B cell (primary cell): ENCODE results near the gene PPL. TPM values are rescaled to one million over a fixed set of nuclear protein-coding genes. Genes with fewer than 3 reads are reported as not detected.

Experiments used
- ATAC-seq: fragments of 200-7000 bp; cut with Tn5 transposase; one replicate; pipeline ENCODE4 v1.10.0; 2021; ENCODE audit warnings: low read depth, mild to moderate bottlenecking, moderate number of reproducible peaks, moderate library complexity
- CTCF ChIA-PET: fragments of 350-600 bp; sonication (Branson Sonifier 250); formaldehyde crosslinking; loops from one replicate; lab custom pipeline; 2021; ENCODE audit warnings: antibody characterized with exemption, inconsistent platforms; lab: Charles Lee
- POLR2A ChIA-PET: fragments of 350-600 bp; sonication (Branson Sonifier 250); formaldehyde crosslinking; loops from one replicate; lab custom pipeline; 2021; ENCODE audit warnings: antibody characterized with exemption; lab: Charles Lee
- DNase-seq: peaks from one replicate; pipeline ENCODE4 v3.0.0; 2013
- H2AFZ ChIP-seq: 2 replicates; pipeline ENCODE4 v1.6.1; 2012; ENCODE audit warnings: mild to moderate bottlenecking, low read depth, low read length; ENCODE audit not compliant: insufficient read depth, poor library complexity, severe bottlenecking
- H3K27ac ChIP-seq, 2 donors: 1 replicate in 1 of 2; 2 replicates in 1 of 2; pipeline ENCODE4 v1.5.1; 2012 to 2013; ENCODE audit warnings: low read length in 2 of 2, mild to moderate bottlenecking in 2 of 2, moderate library complexity in 1 of 2
- H3K27me3 ChIP-seq, 4 experiments: fragments of 200-600 bp in 1 of 4; sonication (generic) in 1 of 4; replicated peaks in 1 of 4; 1 replicate in 2 of 4; 2 replicates in 2 of 4; pipeline versions ENCODE4 v1.6.1 to v1.7.0; 2013 to 2016; ENCODE audit warnings: low read length in 3 of 4, mild to moderate bottlenecking in 2 of 4, mixed read lengths in 1 of 4, moderate library complexity in 1 of 4; ENCODE audit not compliant: insufficient read depth in 4 of 4, control insufficient read depth in 3 of 4; ENCODE audit errors: control extremely low read depth in 1 of 4
- H3K36me3 ChIP-seq, 2 experiments: replicated peaks in 1 of 2; 1 replicate in 1 of 2; 2 replicates in 1 of 2; pipeline versions ENCODE4 v1.6.1 to v1.7.1; 2013; ENCODE audit warnings: low read length in 1 of 2; ENCODE audit not compliant: insufficient read depth in 2 of 2, control insufficient read depth in 1 of 2; ENCODE audit errors: control extremely low read depth in 1 of 2, extremely low read depth in 1 of 2
- H3K4me1 ChIP-seq, 2 donors: fragments of 200-600 bp in 1 of 2; sonication (generic) in 1 of 2; 1 replicate in 1 of 2; 2 replicates in 1 of 2; pipeline versions ENCODE4 v1.5.1 to v1.6.1; 2013 to 2017; ENCODE audit warnings: low read length in 2 of 2; ENCODE audit not compliant: control insufficient read depth in 2 of 2, insufficient read depth in 2 of 2
- H3K4me2 ChIP-seq: replicated peaks from 2 replicates; pipeline ENCODE3; 2012; ENCODE audit warnings: mild to moderate bottlenecking, low read depth, low read length; ENCODE audit not compliant: poor library complexity, severe bottlenecking
- H3K4me3 ChIP-seq, 5 experiments: fragments of 200-600 bp in 1 of 5; sonication (generic) in 1 of 5; 1 replicate in 3 of 5; 2 replicates in 2 of 5; pipeline versions ENCODE4 v1.5.1 to v1.7.0; 2011 to 2016; ENCODE audit warnings: low read length in 4 of 5, mild to moderate bottlenecking in 4 of 5, low read depth in 2 of 5, control low read depth in 1 of 5, moderate library complexity in 1 of 5; ENCODE audit not compliant: insufficient read depth in 1 of 5; ENCODE audit errors: control extremely low read depth in 1 of 5, extremely low read depth in 1 of 5
- H3K79me2 ChIP-seq: fragments of 200-600 bp; sonication (generic); one replicate; pipeline ENCODE4 v1.6.0; 2016; ENCODE audit warnings: low read length; ENCODE audit not compliant: control insufficient read depth, insufficient read depth
- H3K9ac ChIP-seq: fragments of 200-600 bp; sonication (generic); 2 replicates; pipeline ENCODE4 v1.6.1; 2017; ENCODE audit warnings: mild to moderate bottlenecking, low read length, moderate library complexity
- H3K9me3 ChIP-seq, 3 donors: one replicate each; pipeline versions ENCODE4 v1.6.1 to v1.7.1; 2013; ENCODE audit warnings: low read length in 2 of 3; ENCODE audit not compliant: control insufficient read depth in 2 of 3, insufficient read depth in 1 of 3; ENCODE audit errors: control extremely low read depth in 1 of 3
- H4K20me1 ChIP-seq: 2 replicates; pipeline ENCODE4 v1.6.0; 2012; ENCODE audit warnings: mild to moderate bottlenecking, low read length; ENCODE audit not compliant: insufficient read depth, control insufficient read depth, poor library complexity, severe bottlenecking
- H3K27ac Mint-ChIP-seq: one replicate; pipeline ENCODE4 v1.8.0; 2021; ENCODE audit warnings: mixed read lengths
- H3K27me3 Mint-ChIP-seq: one replicate; pipeline ENCODE4 v1.8.0; 2021; ENCODE audit warnings: mixed read lengths
- H3K4me1 Mint-ChIP-seq: one replicate; pipeline ENCODE4 v1.8.0; 2021; ENCODE audit warnings: mixed read lengths
- H3K4me3 Mint-ChIP-seq: one replicate; pipeline ENCODE4 v1.8.0; 2021; ENCODE audit warnings: mixed read lengths
- H3K9me3 Mint-ChIP-seq: one replicate; pipeline ENCODE4 v1.8.0; 2022; ENCODE audit warnings: mixed read lengths; ENCODE audit not compliant: insufficient read depth
- EZH2 ChIP-seq: IDR thresholded peaks from 2 replicates; pipeline ENCODE4 v1.6.1; 2012; ENCODE audit warnings: borderline replicate concordance, low read depth, mild to moderate bottlenecking, moderate library complexity, low read length; ENCODE audit not compliant: insufficient read depth, poor library complexity, severe bottlenecking
- WGBS: methylation state at CpG from one replicate; pipeline ENCODE4 v1.1.5; 2013; ENCODE audit warnings: missing lambda C conversion rate; ENCODE audit not compliant: insufficient coverage; 5-methylcytosine and 5-hydroxymethylcytosine counted together
- intact Hi-C: fragments of 100-400 bp; cut with micrococcal nuclease; formaldehyde crosslinking; loops from one replicate; pipeline ENCODE4 v1.10.0; 2022
- polyA plus RNA-seq: library from polyadenylated mRNA; depleted of rRNA; stranded (reverse); fragments of >200 nt; gene quantifications from 2 replicates; pipeline ENCODE4 v1.2.3, GENCODE V29; 2012
- total RNA-seq, 2 donors: library from RNA; stranded (reverse); fragments of 120-200 nt in 1 of 2; gene quantifications; 1 replicate in 1 of 2; 2 replicates in 1 of 2; pipeline versions ENCODE4 v1.2.3 to v1.2.4, GENCODE V29; 2013 to 2022
- TF ChIP-seq, protein P1 (sequence below): fragments of 200-600 bp; IDR thresholded peaks from one replicate; pipeline ENCODE4 v1.8.0; 2022; ENCODE audit warnings: antibody characterized with exemption, mild to moderate bottlenecking

Gene PPL
- total and polyA plus RNA-seq, 2 donors (not counting 1 experiment from before 2014, with no cell fraction given): not detected

DNA sequence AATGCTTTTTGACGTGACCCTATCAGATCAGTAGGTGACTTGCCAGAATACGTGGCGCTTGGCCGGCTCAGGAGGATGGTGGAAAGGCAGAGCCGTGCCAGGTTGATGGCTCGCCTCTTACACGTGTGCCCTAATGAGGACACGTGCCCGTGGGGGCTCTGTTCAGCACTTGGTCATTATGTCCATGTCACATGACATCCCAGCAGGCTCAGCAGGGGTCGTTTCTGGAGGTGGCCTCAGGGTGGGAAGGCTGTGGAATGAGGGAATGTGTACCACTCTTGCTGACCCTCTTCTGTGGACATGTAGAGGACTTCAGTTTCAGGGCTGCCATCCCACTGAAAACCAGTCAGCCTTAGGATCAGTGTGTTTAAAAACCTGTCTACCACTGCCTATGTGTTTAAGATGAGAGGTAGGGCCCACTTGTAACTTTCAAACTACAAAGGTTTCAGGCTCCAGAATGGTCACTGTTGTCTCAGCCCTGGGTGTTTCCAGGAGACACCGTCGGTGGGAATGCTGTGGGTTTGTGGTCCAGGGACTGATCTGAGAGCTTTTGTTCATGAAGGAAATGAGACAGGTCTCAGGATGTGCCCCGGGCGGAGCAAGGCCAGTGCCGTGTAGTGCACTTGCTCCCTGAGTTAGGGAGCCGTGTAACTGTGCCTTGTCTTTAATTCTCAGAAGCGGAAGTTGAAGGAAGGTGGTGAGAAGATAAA is 77.6 kb downstream of the PPL start:
- H3K27me3 Mint-ChIP-seq: no peaks in the 10 kb centered on the region
- TF ChIP-seq, protein P1, sequence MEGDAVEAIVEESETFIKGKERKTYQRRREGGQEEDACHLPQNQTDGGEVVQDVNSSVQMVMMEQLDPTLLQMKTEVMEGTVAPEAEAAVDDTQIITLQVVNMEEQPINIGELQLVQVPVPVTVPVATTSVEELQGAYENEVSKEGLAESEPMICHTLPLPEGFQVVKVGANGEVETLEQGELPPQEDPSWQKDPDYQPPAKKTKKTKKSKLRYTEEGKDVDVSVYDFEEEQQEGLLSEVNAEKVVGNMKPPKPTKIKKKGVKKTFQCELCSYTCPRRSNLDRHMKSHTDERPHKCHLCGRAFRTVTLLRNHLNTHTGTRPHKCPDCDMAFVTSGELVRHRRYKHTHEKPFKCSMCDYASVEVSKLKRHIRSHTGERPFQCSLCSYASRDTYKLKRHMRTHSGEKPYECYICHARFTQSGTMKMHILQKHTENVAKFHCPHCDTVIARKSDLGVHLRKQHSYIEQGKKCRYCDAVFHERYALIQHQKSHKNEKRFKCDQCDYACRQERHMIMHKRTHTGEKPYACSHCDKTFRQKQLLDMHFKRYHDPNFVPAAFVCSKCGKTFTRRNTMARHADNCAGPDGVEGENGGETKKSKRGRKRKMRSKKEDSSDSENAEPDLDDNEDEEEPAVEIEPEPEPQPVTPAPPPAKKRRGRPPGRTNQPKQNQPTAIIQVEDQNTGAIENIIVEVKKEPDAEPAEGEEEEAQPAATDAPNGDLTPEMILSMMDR: no peak
- TF ChIP-seq EZH2: no peak
- H3K4me1 ChIP-seq: no peaks in the 10 kb centered on the region
- H3K4me2 ChIP-seq: no peak overlapping the region
- H3K27ac Mint-ChIP-seq: no peak overlapping the region
- H3K36me3 ChIP-seq: peaks cover 19 to 74% of the 10 kb centered on the region in 2 experiments
- no peaks in the 10 kb centered on the region for H3K4me1 Mint-ChIP-seq
- intact Hi-C loops: no loop called here
- H3K9me3 Mint-ChIP-seq: no peaks in the 10 kb centered on the region
- no peak overlapping the region for H3K27ac ChIP-seq
- H2AFZ ChIP-seq: no peak overlapping the region
- H3K9ac ChIP-seq: no peak overlapping the region
- ChIA-PET POLR2A (no interaction called here), CTCF (no interaction called here)
- peaks cover 7% of the 10 kb centered on the region for H4K20me1 ChIP-seq
- DNase-seq: no peak
- H3K4me3 ChIP-seq: no peak overlapping the region
- no peaks in the 10 kb centered on the region for H3K9me3 ChIP-seq
- H3K27me3 ChIP-seq: no peaks in the 10 kb centered on the region
- H3K4me3 Mint-ChIP-seq: no peak overlapping the region
- ATAC-seq: no peak
- peaks cover 75% of the 10 kb centered on the region for H3K79me2 ChIP-seq
- WGBS: 97% methylated on average over 15 of the region's 17 CpGs

GRCh38 chr16:4855804-4856203 is 81.1 kb downstream of the PPL start:
- Mint-ChIP-seq H3K27me3 (no peaks in the 10 kb centered on the region), H3K4me3 (no peak overlapping the region), H3K27ac (no peak overlapping the region), H3K4me1 (peaks cover 5% of the 10 kb centered on the region), H3K9me3 (no peaks in the 10 kb centered on the region)
- POLR2A ChIA-PET: no interaction called here
- Histone ChIP-seq H3K27me3 (no peaks in the 10 kb centered on the region), H3K4me2 (no peak overlapping the region), H3K9me3 (no peaks in the 10 kb centered on the region), H3K79me2 (peaks cover 65% of the 10 kb centered on the region), H3K4me1 (no peaks in the 10 kb centered on the region), H3K27ac (no peak overlapping the region), H4K20me1 (peaks cover 5% of the 10 kb centered on the region), H3K9ac (no peak overlapping the region), H3K36me3 (peaks cover 11 to 60% of the 10 kb centered on the region in 2 experiments), H2AFZ (no peak overlapping the region), H3K4me3 (no peak overlapping the region)
- ATAC-seq (no peak), DNase-seq (no peak)
- CTCF ChIA-PET: no interaction called here
- TF ChIP-seq, protein P1: no peak
- no peak for TF ChIP-seq EZH2
- WGBS: no CpG with 5 or more reads among the region's 2 CpGs
- intact Hi-C loops: no loop called here
